ENCODE data around the gene ZNF594.
"Not testable (repeated sequence)": the region's sequence is repeated elsewhere in the genome, so short reads cannot be mapped to it uniquely, and the experiment has no call there.

Gene ZNF594

DNA sequence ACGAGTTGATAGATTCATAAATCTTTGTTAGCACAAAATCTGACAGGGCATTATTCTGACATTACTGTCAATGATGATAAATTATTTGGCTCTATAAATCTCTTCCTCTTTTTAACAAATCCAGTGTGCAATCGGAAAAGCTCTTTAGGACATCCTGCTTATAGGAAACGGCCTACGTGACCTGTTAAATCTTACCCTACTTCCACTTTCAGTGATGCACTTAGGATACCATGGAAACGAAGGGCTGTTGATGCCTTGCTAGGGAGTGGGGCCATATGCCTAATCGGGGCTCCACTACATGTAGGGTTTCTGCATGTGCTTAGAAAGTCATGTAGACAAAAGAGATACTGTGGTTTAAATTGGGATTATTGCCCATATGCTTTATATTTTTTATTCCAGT, 27.2 kb downstream of the ZNF594 start:
- TF ChIP-seq, protein P1, sequence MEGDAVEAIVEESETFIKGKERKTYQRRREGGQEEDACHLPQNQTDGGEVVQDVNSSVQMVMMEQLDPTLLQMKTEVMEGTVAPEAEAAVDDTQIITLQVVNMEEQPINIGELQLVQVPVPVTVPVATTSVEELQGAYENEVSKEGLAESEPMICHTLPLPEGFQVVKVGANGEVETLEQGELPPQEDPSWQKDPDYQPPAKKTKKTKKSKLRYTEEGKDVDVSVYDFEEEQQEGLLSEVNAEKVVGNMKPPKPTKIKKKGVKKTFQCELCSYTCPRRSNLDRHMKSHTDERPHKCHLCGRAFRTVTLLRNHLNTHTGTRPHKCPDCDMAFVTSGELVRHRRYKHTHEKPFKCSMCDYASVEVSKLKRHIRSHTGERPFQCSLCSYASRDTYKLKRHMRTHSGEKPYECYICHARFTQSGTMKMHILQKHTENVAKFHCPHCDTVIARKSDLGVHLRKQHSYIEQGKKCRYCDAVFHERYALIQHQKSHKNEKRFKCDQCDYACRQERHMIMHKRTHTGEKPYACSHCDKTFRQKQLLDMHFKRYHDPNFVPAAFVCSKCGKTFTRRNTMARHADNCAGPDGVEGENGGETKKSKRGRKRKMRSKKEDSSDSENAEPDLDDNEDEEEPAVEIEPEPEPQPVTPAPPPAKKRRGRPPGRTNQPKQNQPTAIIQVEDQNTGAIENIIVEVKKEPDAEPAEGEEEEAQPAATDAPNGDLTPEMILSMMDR (conservative IDR thresholded peaks at IDR 0.05) = no peak

DNA sequence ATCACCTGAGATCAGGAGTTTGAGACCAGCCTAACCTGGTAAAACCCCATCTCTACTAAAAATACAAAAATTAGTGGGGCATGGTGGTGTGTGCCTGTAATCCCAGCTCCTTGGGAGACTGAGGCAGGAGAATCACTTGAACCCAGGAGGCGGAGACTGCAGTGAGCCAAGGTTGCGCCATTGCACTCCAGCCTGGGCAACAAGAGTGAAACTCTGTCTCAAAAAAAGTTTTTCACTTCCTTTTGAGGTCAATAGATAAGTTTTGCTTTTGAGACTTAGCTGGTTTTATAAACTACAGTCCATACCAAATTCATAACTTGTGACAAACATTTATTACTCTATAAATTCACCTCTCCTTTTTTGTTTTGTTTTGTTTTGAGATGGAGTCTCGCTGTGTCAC, 29.9 kb downstream of the ZNF594 start:
- not testable (repeated sequence) for H3K27ac ChIP-seq

More for the DNA sequence above, 27.2 kb downstream of the ZNF594 start:
- H3K27ac ChIP-seq = no peak overlapping the region

DNA sequence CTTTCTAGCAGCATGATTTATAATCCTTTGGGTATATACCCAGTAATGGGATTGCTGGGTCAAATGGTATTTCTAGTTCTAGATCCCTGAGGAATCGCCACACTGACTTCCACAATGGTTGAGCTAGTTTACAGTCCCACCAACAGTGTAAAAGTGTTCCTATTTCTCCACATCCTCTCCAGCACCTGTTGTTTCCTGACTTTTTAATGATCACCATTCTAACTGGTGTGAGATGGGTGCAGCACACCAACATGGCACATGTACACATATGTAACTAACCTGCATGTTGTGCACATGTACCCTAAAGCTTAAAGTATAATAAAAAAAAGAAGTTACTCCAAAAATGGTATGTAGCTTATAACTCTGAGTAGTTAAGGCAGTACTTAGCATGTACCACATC, 31.0 kb downstream of the ZNF594 start:
- not testable (repeated sequence) for H3K27ac ChIP-seq

DNA sequence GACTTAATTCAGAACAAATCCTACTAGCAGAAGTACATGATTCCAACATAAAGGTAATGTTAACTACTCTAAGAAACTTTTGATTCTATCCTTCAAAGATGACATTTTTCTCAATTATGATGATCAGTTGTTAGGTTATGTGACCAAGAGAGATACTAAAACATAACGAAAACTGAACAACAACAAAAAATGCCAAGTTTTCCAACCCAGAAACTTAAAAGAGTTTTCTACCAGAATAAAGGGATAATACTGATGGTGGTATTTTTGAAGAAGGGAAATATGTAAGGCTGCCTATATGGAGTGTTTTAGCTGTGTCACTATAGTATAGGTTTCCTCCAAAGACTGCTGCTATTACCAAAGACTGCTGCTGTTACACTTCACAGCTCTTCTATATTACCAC, 45.5 kb downstream of the ZNF594 start:
- H3K27ac ChIP-seq = not testable (repeated sequence)

DNA sequence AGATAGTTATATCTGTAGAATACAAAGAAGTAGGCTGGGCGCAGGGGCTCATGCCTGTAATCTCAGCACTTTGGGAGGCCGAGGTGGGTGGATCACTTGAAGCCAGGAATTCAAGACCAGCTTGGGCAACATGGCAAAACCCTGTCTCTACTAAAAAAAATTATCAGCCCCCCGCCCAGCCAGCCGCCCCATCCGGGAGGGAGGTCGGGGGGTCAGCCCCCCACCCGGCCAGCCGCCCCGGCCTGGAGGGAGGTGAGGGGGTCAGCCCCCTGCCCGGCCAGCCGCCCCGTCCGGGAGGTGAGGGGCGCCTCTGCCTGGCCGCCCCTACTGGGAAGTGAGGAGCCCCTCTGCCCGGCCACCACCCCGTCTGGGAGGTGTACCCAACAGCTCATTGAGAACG, 48.8 kb downstream of the ZNF594 start:
- H3K27ac ChIP-seq = not testable (repeated sequence)

DNA sequence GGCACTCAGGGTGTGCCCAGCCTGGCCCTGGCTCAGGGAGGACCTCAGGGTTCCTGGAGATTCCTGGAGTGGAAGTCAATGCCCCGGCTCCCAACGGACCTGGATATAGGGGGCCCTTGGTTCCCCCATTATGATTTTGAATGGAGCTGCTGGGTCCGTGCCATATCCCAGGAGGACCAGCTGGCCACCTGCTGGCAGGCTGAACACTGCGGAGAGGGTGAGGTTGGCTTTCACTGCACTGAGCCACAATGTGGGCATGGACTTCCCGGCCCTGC, 52.3 kb downstream of the ZNF594 start:
- TF ChIP-seq, protein P1 (conservative IDR thresholded peaks at IDR 0.05) = no peak
- no peak overlapping the region for H3K27ac ChIP-seq

DNA sequence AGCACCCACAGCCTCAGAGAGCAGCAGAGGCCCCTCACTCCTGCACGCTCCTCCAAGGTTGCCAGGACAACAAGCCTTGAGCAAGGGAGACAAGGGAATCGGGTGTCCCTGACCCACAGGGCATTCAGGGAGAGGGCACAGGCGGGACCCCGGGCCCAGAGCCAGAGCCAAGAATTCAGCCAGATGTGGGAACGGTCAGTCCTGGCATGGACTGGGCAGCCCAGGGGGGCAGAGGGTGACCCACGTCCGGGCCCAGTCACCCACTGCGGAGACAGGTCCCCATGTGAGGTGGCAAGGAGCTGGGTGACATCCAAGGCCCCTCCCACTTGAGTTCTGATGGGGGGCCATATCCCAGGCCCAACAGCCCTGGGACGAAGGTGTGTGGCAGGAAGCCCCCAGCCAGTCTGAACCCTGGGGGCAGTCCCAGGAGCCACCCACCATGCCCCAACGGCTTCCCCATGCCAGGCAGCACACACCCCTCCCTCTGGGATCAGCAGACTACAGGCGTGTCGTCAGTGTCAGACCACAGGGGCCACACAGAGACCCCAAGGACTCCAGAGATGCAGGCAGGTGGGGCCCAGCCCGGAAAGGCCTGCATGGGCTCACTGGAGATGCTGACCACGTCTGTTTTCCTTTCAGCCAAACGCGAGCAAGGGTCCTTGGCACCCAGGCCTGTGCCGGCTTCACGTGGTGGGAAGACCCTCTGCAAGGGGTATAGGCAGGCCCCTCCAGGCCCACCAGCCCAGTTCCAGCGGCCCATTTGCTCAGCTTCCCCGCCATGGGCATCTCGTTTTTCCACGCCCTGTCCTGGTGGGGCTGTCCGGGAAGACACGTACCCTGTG, 52.8 kb downstream of the ZNF594 start:
- H3K27ac ChIP-seq = no peak overlapping the region
- TF ChIP-seq, protein P1 (conservative IDR thresholded peaks at IDR 0.05) = no peak

DNA sequence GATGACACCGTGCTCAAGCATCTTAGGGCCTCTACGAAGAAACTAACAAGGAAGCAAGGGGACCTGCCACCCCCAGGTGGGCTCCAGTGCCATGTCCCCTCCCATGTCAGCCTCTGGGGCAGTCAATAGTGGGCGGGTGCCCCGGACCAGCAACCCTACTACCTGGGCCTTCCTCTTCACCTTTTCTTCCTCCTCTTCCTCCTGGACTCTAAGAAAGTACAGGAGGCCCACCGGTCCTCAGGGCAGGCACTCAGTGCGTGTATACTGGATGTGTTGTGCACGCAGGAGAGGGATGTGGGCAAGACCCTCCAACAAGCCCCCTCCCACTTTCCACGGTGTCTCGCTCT, 53.5 kb downstream of the ZNF594 start:
- H3K27ac ChIP-seq = not testable (repeated sequence)

DNA sequence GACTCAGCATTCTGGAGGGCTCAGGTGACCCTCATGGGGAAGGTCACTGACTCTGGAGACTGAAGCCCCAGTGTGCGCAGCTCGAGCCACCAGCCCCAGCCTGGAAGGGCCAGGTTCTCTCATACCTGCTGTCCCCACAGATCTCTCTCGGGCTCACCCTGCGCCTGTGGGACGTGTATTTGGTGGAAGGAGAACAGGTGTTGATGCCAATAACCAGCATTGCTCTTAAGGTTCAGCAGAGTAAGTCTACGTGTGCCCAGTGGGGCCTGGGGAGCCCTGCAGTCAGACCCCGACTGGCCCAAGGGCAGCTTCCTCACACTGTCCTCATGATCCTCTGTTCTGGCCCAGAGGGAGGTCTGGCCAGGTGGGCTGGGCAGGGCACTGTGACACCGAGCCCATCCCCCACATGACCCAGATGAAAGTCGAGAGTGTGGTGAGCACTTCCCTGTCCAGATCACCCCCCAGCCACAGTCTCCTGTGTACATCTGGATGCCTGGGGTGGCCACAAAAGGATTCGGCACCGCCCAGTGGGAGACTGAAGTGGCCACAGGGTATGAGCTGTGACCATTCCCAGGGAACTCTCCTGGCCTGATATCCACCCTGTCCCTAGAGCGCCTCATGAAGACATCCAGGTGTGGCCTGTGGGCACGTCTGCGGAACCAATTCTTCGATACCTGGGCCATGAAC, 54.0 kb downstream of the ZNF594 start:
- H3K27ac ChIP-seq = not testable (repeated sequence)

DNA sequence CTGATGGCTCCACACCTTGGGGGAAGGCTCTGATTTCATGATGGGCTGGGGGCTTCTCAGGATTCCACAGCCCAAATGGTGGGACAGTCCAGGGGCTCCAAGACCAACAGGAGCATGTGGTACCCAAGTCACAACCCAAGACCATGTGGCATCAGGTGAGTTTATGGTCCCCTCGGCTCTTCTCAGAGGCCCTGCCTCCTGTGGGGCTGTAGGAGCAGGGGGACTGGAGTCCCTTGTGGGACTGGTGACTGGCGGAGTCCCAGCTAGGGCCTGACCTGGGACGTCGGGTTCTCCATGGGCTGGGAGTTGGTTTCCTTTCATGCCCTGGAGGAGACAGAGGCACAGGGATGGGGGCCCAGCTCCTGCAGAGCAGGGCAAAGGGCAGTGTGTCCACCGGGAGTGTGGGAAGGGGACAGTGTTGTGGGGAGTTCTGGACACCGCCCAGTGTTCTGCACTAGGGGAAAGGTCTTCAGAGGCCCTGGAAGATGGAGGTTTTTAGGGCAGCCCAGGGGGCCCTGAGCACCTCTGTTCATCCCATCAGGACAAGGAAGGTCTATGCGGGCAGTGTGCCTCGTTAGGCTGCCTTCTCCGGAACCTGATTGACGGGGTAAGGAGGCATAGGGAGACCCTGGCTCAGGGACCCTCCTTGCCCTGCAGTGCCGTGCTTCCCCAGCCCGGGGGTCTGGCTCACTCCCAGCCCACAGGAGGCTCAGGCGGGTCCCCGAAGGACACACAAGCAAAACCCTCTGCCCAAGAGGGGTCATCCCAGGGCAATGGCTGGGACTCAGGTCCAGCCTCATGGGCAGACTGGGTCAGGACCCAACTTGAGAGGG, 54.9 kb downstream of the ZNF594 start:
- not testable (repeated sequence) for H3K27ac ChIP-seq

DNA sequence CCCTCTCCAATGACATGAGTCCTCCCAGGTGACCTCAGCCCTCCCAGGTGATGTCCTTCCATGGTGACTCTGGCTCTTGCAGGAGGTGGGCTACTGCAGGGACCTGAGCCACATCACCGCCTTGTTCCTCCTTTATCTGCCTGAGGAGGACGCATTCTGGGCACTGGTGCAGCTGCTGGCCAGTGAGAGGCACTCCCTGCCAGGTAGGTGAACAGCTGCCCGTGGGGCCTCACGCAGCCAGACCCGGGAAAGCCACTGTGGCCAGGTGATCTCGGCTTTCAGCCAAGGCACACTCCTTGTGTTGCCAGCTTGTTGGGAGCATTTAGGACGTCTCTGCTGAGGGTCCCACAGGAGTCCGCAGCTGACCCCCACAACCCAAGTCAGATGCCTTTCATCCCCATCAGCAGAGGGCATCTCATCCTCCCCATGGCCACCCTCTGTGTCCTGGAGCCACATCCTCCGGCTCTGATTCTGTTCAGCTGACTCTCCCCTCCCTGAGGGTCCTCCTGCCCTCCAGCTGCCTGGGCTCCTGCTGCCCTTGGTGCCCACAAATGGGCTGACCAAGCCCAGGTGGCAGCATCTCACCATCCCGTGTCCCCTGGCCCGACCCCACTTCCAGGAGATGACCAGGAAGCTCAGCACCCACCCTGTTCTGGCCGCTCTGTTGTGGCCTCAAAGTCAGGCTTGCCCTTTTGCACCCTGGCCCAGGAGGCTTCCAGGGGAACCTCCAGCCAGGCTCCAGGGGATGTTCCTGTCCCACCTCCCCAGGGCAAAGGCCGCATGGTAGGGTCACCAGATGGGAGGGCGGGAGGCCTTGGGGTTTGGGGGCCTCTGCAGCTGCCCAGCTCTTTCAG, 55.7 kb downstream of the ZNF594 start:
- TF ChIP-seq, protein P1 (conservative IDR thresholded peaks at IDR 0.05) = no peak
- H3K27ac ChIP-seq = no peak overlapping the region

DNA sequence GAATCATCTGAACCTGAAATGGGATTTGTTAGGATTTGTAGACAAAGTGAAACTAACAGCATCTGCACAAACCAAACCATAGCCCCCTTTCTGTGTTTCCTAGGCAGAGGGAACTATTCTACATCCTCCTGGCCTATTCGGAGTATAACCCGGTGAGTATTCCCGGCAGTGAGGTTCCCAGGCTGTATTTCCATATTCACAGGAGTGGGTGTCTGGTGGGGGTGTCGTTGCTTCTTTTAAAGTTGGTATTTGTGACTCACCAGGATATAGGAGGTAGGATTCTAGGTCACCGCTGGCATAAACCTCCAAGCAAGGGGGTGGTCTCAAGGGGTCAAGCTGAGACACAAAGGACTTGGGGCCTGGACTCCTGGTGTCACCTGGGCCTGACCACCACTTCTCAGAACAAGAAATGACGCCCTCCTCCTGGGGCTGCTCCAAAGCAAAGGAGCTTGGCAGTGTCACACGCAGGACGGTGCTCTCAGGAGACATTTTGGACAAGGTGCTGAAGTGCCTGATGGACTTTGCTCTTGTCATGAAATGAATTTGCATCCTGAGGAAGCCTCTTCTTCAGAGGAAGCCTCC, 56.4 kb downstream of the ZNF594 start:
- H3K27ac ChIP-seq = not testable (repeated sequence)

DNA sequence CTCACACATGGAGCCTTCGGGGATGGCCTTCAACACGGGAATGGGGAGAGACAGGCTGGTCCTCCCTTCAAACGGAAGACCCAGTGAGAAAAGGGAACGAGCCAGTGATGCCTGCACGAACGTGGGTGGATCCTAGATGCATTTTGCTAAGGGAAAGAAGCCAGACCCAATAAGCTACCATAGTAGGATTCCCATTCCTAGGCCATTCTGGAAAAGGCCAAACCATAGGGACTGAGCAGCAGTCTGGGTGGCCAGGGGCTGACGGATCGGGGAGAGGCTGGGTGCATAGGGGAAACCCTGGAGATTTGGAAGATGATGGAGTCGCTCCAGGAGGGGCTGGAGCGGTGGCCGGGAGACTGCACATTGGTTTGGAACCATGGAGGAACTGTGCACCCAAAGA, 57.1 kb downstream of the ZNF594 start:
- H3K27ac ChIP-seq = not testable (repeated sequence)

DNA sequence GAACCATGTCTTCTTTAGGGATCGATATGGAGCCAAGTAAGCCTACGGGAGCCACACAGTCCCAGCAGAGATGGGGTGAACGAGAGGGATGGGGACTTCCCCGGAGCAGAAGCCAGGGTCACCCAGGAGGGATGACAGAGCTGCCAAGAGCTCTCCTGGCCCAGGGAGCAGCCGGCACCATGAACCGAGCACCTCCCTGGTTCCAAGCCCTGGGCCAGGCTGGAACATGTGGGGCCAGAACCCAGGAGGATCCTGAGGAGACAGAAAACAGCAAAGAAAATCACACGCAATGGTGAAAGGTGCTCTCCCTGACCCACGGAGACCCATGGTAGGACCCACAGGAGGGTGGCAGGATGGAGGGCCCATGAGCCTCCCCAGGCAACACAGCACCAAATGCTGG, 57.7 kb downstream of the ZNF594 start:
- H3K27ac ChIP-seq = not testable (repeated sequence)
